Gastrocnemius medialis (tissue), 4 donors: ENCODE results near the gene COL27A1.

ENCODE experiments used
- POLR2A ChIP-seq, 2 donors: fragments of 450-650 bp; IDR thresholded peaks; one replicate each; pipeline ENCODE4 v1.6.1; 2017; ENCODE audit warnings: antibody characterized with exemption in 2 of 2, mild to moderate bottlenecking in 2 of 2, moderate library complexity in 2 of 2
- TF ChIP-seq, protein P1 (sequence below), 5 experiments: fragments of 450-650 bp in 3 of 5; fragments of 200-600 bp in 2 of 5; sonication (generic) in 2 of 5; IDR thresholded peaks in 4 of 5; conservative IDR thresholded peaks in 1 of 5; 1 replicate in 4 of 5; 2 replicates in 1 of 5; pipeline ENCODE4 v1.5.1; 2016 to 2019; ENCODE audit warnings: antibody characterized with exemption in 5 of 5, mild to moderate bottlenecking in 3 of 5, moderate library complexity in 3 of 5

GRCh38 chr9:114134827-114135396 is 20.4 kb upstream of the COL27A1 start:
- TF ChIP-seq, protein P1, sequence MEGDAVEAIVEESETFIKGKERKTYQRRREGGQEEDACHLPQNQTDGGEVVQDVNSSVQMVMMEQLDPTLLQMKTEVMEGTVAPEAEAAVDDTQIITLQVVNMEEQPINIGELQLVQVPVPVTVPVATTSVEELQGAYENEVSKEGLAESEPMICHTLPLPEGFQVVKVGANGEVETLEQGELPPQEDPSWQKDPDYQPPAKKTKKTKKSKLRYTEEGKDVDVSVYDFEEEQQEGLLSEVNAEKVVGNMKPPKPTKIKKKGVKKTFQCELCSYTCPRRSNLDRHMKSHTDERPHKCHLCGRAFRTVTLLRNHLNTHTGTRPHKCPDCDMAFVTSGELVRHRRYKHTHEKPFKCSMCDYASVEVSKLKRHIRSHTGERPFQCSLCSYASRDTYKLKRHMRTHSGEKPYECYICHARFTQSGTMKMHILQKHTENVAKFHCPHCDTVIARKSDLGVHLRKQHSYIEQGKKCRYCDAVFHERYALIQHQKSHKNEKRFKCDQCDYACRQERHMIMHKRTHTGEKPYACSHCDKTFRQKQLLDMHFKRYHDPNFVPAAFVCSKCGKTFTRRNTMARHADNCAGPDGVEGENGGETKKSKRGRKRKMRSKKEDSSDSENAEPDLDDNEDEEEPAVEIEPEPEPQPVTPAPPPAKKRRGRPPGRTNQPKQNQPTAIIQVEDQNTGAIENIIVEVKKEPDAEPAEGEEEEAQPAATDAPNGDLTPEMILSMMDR (IDR thresholded peaks at IDR 0.05 in 4 of 5, conservative IDR thresholded peaks at IDR 0.05 in 1 of 5) = no peak
- TF ChIP-seq POLR2A (IDR thresholded peaks at IDR 0.05) = no peak
